GM23338 (cell line): ENCODE measurements around the gene PRDM4. TPM values are rescaled to one million over a fixed set of nuclear protein-coding genes. Genes with fewer than 3 reads are reported as not detected.

Experiments
- ATAC-seq: fragments of 200-7000 bp; cut with Tn5 transposase; 3 replicates; pipeline ENCODE4 v1.9.1; 2020
- DNase-seq: peaks from one replicate; pipeline ENCODE4 v3.0.0-alpha.2; 2015; ENCODE audit warnings: low spot score
- H2AFZ ChIP-seq: fragments of 200-600 bp; sonication (generic); 2 replicates; pipeline ENCODE4 v1.8.0; 2016; ENCODE audit warnings: antibody characterized with exemption, mild to moderate bottlenecking, moderate library complexity
- H3F3A ChIP-seq: fragments of 200-600 bp; sonication (generic); replicated peaks from 2 replicates; pipeline ENCODE4 v1.8.0; 2017; ENCODE audit warnings: antibody characterized with exemption, mixed run types, low read depth
- H3K27ac ChIP-seq: fragments of 200-600 bp; sonication (generic); 2 replicates; pipeline ENCODE4 v1.6.1; 2016; ENCODE audit warnings: low read depth
- H3K27me3 ChIP-seq: fragments of 200-600 bp; sonication (generic); 2 replicates; pipeline ENCODE4 v1.8.0; 2016; ENCODE audit warnings: mild to moderate bottlenecking, mixed run types, moderate library complexity; ENCODE audit not compliant: insufficient read depth
- H3K36me3 ChIP-seq: fragments of 200-600 bp; sonication (generic); 2 replicates; pipeline ENCODE4 v1.8.0; 2016; ENCODE audit warnings: mild to moderate bottlenecking; ENCODE audit not compliant: insufficient read depth
- H3K4me1 ChIP-seq: fragments of 200-600 bp; sonication (generic); 2 replicates; pipeline ENCODE4 v1.8.0; 2016; ENCODE audit warnings: mild to moderate bottlenecking, moderate library complexity; ENCODE audit not compliant: insufficient read depth
- H3K4me2 ChIP-seq: fragments of 200-600 bp; sonication (generic); 2 replicates; pipeline ENCODE4 v1.7.1; 2017; ENCODE audit warnings: mixed run types
- H3K4me3 ChIP-seq: fragments of 200-600 bp; sonication (generic); 2 replicates; pipeline ENCODE4 v1.6.1; 2016; ENCODE audit warnings: mixed run types
- H3K79me2 ChIP-seq: fragments of 200-600 bp; sonication (generic); replicated peaks from 2 replicates; pipeline ENCODE4 v1.8.0; 2017; ENCODE audit warnings: mild to moderate bottlenecking; ENCODE audit not compliant: insufficient read depth
- H3K9me2 ChIP-seq: fragments of 200-600 bp; sonication (generic); 2 replicates; pipeline ENCODE4 v1.8.0; 2017; ENCODE audit not compliant: insufficient read depth
- H4K20me1 ChIP-seq: fragments of 200-600 bp; sonication (generic); replicated peaks from 2 replicates; pipeline ENCODE4 v1.8.0; 2017; ENCODE audit warnings: mild to moderate bottlenecking; ENCODE audit not compliant: insufficient read depth
- H3K27ac Mint-ChIP-seq: 2 replicates; pipeline ENCODE4 v1.8.0; 2020; ENCODE audit warnings: inconsistent platforms, mild to moderate bottlenecking, moderate library complexity, mixed read lengths
- H3K27me3 Mint-ChIP-seq: 3 replicates; pipeline ENCODE4 v1.8.0; 2022; ENCODE audit warnings: low read depth, mild to moderate bottlenecking, moderate library complexity, mixed read lengths, inconsistent platforms; ENCODE audit not compliant: insufficient read depth, poor library complexity
- H3K36me3 Mint-ChIP-seq: 3 replicates; pipeline ENCODE4 v1.8.0; 2021; ENCODE audit warnings: low read depth, mild to moderate bottlenecking, inconsistent platforms, moderate library complexity, mixed read lengths
- H3K4me1 Mint-ChIP-seq: 3 replicates; pipeline ENCODE4 v1.8.0; 2020; ENCODE audit warnings: mild to moderate bottlenecking, inconsistent platforms, mixed read lengths
- H3K4me3 Mint-ChIP-seq: 3 replicates; pipeline ENCODE4 v1.8.0; 2021; ENCODE audit warnings: moderate library complexity, mild to moderate bottlenecking, inconsistent platforms, mixed read lengths
- H3K9me3 Mint-ChIP-seq: 3 replicates; pipeline ENCODE4 v1.8.0; 2020; ENCODE audit warnings: moderate library complexity, mild to moderate bottlenecking, inconsistent platforms, mixed read lengths
- CREB1 ChIP-seq: fragments of 250-450 bp; sonication (Bioruptor Pico); IDR thresholded peaks from 2 replicates; pipeline ENCODE4 v1.5.0; 2020; ENCODE audit warnings: low read depth, mild to moderate bottlenecking, moderate library complexity
- EZH2 ChIP-seq: fragments of 200-600 bp; sonication (generic); IDR thresholded peaks from one replicate; pipeline ENCODE4 v1.8.0; 2017; ENCODE audit warnings: antibody characterized with exemption, mild to moderate bottlenecking, low read depth; ENCODE audit not compliant: unreplicated experiment
- EZH2phosphoT487 ChIP-seq: fragments of 200-600 bp; sonication (generic); IDR thresholded peaks from one replicate; pipeline ENCODE4 v1.8.1; 2018; ENCODE audit warnings: antibody characterized with exemption; ENCODE audit not compliant: unreplicated experiment
- JUNB ChIP-seq: IDR thresholded peaks from one replicate; pipeline ENCODE4 v1.6.1; 2016; ENCODE audit warnings: antibody characterized with exemption; ENCODE audit not compliant: unreplicated experiment
- ZNF114 ChIP-seq: fragments of 250-450 bp; sonication (Bioruptor Pico); IDR thresholded peaks from 2 replicates; pipeline ENCODE4 v1.5.0; 2020; ENCODE audit warnings: mild to moderate bottlenecking, moderate library complexity
- polyA plus RNA-seq: library from polyadenylated mRNA; unstranded; fragments of >200 nt; fragmentation: Nextera tagmentation; extraction: Ambion mirVana; gene quantifications from 2 replicates; pipeline ENCODE4 v1.2.1, GENCODE V29; 2016
- total RNA-seq: library from RNA; depleted of rRNA; stranded (reverse); fragments of >200 nt; shearing (Covaris generic); gene quantifications from 2 replicates; pipeline ENCODE4 v1.2.3, GENCODE V29; 2014
- TF ChIP-seq, protein P1 (sequence below): fragments of 250-450 bp; sonication (Bioruptor Pico); IDR thresholded peaks from 2 replicates; pipeline ENCODE4 v1.5.0; 2020; ENCODE audit warnings: mild to moderate bottlenecking, moderate library complexity

Gene PRDM4
- total and polyA plus RNA-seq, 2 experiments from 2014 or later, result 4.9 to 17.1 TPM

- TF ChIP-seq, protein P1, sequence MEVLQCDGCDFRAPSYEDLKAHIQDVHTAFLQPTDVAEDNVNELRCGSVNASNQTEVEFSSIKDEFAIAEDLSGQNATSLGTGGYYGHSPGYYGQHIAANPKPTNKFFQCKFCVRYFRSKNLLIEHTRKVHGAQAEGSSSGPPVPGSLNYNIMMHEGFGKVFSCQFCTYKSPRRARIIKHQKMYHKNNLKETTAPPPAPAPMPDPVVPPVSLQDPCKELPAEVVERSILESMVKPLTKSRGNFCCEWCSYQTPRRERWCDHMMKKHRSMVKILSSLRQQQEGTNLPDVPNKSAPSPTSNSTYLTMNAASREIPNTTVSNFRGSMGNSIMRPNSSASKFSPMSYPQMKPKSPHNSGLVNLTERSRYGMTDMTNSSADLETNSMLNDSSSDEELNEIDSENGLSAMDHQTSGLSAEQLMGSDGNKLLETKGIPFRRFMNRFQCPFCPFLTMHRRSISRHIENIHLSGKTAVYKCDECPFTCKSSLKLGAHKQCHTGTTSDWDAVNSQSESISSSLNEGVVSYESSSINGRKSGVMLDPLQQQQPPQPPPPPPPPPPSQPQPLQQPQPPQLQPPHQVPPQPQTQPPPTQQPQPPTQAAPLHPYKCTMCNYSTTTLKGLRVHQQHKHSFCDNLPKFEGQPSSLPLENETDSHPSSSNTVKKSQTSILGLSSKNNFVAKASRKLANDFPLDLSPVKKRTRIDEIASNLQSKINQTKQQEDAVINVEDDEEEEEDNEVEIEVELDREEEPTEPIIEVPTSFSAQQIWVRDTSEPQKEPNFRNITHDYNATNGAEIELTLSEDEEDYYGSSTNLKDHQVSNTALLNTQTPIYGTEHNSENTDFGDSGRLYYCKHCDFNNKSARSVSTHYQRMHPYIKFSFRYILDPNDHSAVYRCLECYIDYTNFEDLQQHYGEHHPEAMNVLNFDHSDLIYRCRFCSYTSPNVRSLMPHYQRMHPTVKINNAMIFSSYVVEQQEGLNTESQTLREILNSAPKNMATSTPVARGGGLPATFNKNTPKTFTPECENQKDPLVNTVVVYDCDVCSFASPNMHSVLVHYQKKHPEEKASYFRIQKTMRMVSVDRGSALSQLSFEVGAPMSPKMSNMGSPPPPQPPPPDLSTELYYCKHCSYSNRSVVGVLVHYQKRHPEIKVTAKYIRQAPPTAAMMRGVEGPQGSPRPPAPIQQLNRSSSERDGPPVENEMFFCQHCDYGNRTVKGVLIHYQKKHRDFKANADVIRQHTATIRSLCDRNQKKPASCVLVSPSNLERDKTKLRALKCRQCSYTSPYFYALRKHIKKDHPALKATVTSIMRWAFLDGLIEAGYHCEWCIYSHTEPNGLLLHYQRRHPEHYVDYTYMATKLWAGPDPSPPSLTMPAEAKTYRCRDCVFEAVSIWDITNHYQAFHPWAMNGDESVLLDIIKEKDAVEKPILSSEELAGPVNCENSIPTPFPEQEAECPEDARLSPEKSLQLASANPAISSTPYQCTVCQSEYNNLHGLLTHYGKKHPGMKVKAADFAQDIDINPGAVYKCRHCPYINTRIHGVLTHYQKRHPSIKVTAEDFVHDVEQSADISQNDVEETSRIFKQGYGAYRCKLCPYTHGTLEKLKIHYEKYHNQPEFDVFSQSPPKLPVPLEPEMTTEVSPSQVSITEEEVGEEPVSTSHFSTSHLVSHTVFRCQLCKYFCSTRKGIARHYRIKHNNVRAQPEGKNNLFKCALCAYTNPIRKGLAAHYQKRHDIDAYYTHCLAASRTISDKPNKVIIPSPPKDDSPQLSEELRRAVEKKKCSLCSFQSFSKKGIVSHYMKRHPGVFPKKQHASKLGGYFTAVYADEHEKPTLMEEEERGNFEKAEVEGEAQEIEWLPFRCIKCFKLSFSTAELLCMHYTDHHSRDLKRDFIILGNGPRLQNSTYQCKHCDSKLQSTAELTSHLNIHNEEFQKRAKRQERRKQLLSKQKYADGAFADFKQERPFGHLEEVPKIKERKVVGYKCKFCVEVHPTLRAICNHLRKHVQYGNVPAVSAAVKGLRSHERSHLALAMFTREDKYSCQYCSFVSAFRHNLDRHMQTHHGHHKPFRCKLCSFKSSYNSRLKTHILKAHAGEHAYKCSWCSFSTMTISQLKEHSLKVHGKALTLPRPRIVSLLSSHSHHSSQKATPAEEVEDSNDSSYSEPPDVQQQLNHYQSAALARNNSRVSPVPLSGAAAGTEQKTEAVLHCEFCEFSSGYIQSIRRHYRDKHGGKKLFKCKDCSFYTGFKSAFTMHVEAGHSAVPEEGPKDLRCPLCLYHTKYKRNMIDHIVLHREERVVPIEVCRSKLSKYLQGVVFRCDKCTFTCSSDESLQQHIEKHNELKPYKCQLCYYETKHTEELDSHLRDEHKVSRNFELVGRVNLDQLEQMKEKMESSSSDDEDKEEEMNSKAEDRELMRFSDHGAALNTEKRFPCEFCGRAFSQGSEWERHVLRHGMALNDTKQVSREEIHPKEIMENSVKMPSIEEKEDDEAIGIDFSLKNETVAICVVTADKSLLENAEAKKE (CRISPR knock-in tag), result no peak
- TF ChIP-seq CREB1 (CRISPR knock-in tag) (no peak), ZNF114 (CRISPR knock-in tag) (no peak)
Measured at GRCh38 chr12:107761502-107761904, 566 bp upstream of the PRDM4 start (continued).

DNA sequence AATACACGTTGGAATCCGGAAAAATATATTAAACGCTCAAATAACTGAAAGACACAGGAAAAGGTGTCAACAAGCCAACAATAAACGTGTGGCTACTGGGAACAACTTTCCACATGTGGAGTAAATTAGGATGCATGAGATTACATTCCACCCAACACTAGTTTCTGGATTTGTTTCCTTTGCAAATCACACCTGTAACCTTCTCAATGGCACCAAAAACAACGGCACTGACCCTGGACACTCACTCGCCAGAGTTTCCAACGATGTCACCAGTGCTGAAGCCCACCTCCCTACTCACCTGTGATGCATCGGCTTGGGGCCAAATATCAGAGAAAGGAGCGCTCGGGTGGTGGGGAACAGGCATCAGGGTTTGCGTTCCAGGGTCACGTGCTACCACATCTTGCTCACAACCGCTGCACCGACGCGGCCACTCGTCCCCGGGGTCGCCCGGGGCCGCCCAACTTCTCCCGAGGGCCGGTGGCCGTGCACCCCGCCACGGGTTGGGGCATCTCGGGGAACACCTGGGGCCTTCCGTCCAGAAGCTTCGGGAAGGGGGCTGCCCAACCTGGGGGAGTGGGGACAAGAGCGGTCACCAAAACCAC is 629 bp downstream of the PRDM4 start:
- H3K36me3 Mint-ChIP-seq, result peaks cover 12% of the 10 kb centered on the region
- DNase-seq (peak; percentile 71), ATAC-seq (peak; percentile 28)
- Histone ChIP-seq H3K4me1 (peaks cover 13% of the 10 kb centered on the region), H2AFZ (peak overlapping the region; percentile 48), H3K27me3 (no peaks in the 10 kb centered on the region), H3K4me3 (peak overlapping the region; percentile 81), H3K9me2 (no peaks in the 10 kb centered on the region), H3K36me3 (peaks cover 17% of the 10 kb centered on the region), H3K27ac (peak overlapping the region; percentile 73; the same call in 1 of the 2 replicates), H3K4me2 (peak overlapping the region; percentile 82), H3F3A (no peaks in the 10 kb centered on the region), H4K20me1 (peaks cover 14% of the 10 kb centered on the region), H3K79me2 (peaks cover 33% of the 10 kb centered on the region)
- TF ChIP-seq JUNB (no peak), EZH2 (no peak), CREB1 (CRISPR knock-in tag) (no peak), EZH2phosphoT487 (no peak)
- TF ChIP-seq, protein P1 (CRISPR knock-in tag), result no peak
- no peaks in the 10 kb centered on the region for H3K9me3 Mint-ChIP-seq
- peaks cover 15% of the 10 kb centered on the region; the same call in 2 of the 3 replicates for H3K4me1 Mint-ChIP-seq
- peak overlapping the region; percentile 88 for H3K27ac Mint-ChIP-seq
- H3K27me3 Mint-ChIP-seq, result peaks cover 13% of the 10 kb centered on the region
- H3K4me3 Mint-ChIP-seq, result peak overlapping the region; percentile 92
